MG63 (cell line): ENCODE measurements around the gene KIF3A. TPM values are rescaled to one million over a fixed set of nuclear protein-coding genes. Genes with fewer than 3 reads are reported as not detected.
"Not testable (repeated sequence)": the region's sequence is repeated elsewhere in the genome, so short reads cannot be mapped to it uniquely, and the experiment has no call there.

Experiments used
- DNase-seq: peaks from one replicate; pipeline ENCODE4 v3.0.0-alpha.2; 2020
- H3K27me3 ChIP-seq: fragments of 250-450 bp; sonication (Bioruptor Pico); 2 replicates; pipeline ENCODE4 v1.5.1; 2020; ENCODE audit warnings: mild to moderate bottlenecking, moderate library complexity
- H3K36me3 ChIP-seq: fragments of 250-450 bp; sonication (Bioruptor Pico); 2 replicates; pipeline ENCODE4 v1.5.1; 2020; ENCODE audit warnings: mild to moderate bottlenecking, moderate library complexity
- H3K4me3 ChIP-seq: fragments of 250-450 bp; sonication (Bioruptor Pico); 2 replicates; pipeline ENCODE4 v1.5.1; 2020; ENCODE audit warnings: mild to moderate bottlenecking, moderate library complexity
- H3K9me3 ChIP-seq: fragments of 250-450 bp; sonication (Bioruptor Pico); 2 replicates; pipeline ENCODE4 v1.5.1; 2020; ENCODE audit warnings: mild to moderate bottlenecking, moderate library complexity
- total RNA-seq: library from RNA; depleted of rRNA; stranded (reverse); fragments of >200 nt; shearing (Covaris generic); gene quantifications from 2 replicates; pipeline ENCODE4 v1.2.3, GENCODE V29; 2014; ENCODE audit warnings: low replicate concordance

KIF3A gene
- total RNA-seq, 1 experiment from 2014 or later = 5.3 TPM

GRCh38 chr5:132704875-132705274, 32.5 kb downstream of the KIF3A start:
- no peak for DNase-seq
- Histone ChIP-seq H3K27me3 (no peaks in the 10 kb centered on the region), H3K4me3 (no peak overlapping the region), H3K9me3 (no peaks in the 10 kb centered on the region), H3K36me3 (peaks cover 15% of the 10 kb centered on the region)

- no peak overlapping the region for H3K4me3 ChIP-seq
- H3K27me3 ChIP-seq = no peaks in the 10 kb centered on the region
- H3K36me3 ChIP-seq = peaks cover 8% of the 10 kb centered on the region
- no peaks in the 10 kb centered on the region for H3K9me3 ChIP-seq
- DNase-seq = no peak
Measured at GRCh38 chr5:132695956-132696355, 41.4 kb downstream of the KIF3A start.

GRCh38 chr5:132692632-132692967, 44.7 kb downstream of the KIF3A start:
- Histone ChIP-seq H3K36me3 (no peaks in the 10 kb centered on the region), H3K4me3 (no peak overlapping the region), H3K27me3 (no peaks in the 10 kb centered on the region), H3K9me3 (no peaks in the 10 kb centered on the region)
- no peak for DNase-seq

GRCh38 chr5:132691755-132692631, 45.4 kb downstream of the KIF3A start:
- not testable (repeated sequence) for H3K9me3 ChIP-seq, H3K4me3 ChIP-seq, DNase-seq, H3K36me3 ChIP-seq, H3K27me3 ChIP-seq

GRCh38 chr5:132690156-132690555, 47.2 kb downstream of the KIF3A start:
- Histone ChIP-seq H3K9me3 (no peaks in the 10 kb centered on the region), H3K4me3 (no peak overlapping the region), H3K36me3 (no peaks in the 10 kb centered on the region), H3K27me3 (no peaks in the 10 kb centered on the region)
- no peak for DNase-seq

- no peaks in the 10 kb centered on the region for H3K27me3 ChIP-seq
- no peak for DNase-seq
- H3K4me3 ChIP-seq = no peak overlapping the region
- H3K36me3 ChIP-seq = no peaks in the 10 kb centered on the region
- no peaks in the 10 kb centered on the region for H3K9me3 ChIP-seq
Measured at GRCh38 chr5:132689513-132689912, 47.8 kb downstream of the KIF3A start.

GRCh38 chr5:132688536-132689339, 48.6 kb downstream of the KIF3A start:
- H3K4me3 ChIP-seq = no peak overlapping the region
- no peak for DNase-seq
- no peaks in the 10 kb centered on the region for H3K9me3 ChIP-seq
- no peaks in the 10 kb centered on the region for H3K36me3 ChIP-seq
- no peaks in the 10 kb centered on the region for H3K27me3 ChIP-seq

GRCh38 chr5:132687995-132688394, 49.4 kb downstream of the KIF3A start:
- Histone ChIP-seq H3K9me3 (no peaks in the 10 kb centered on the region), H3K36me3 (no peaks in the 10 kb centered on the region), H3K4me3 (no peak overlapping the region), H3K27me3 (no peaks in the 10 kb centered on the region)
- no peak for DNase-seq

GRCh38 chr5:132686193-132686592, 51.2 kb downstream of the KIF3A start:
- Histone ChIP-seq H3K9me3 (no peaks in the 10 kb centered on the region), H3K4me3 (no peak overlapping the region), H3K27me3 (no peaks in the 10 kb centered on the region), H3K36me3 (no peaks in the 10 kb centered on the region)
- no peak for DNase-seq

GRCh38 chr5:132684922-132685720, 52.2 kb downstream of the KIF3A start:
- H3K36me3 ChIP-seq = no peaks in the 10 kb centered on the region
- H3K4me3 ChIP-seq = no peak overlapping the region
- no peak for DNase-seq
- H3K9me3 ChIP-seq = no peaks in the 10 kb centered on the region
- no peaks in the 10 kb centered on the region for H3K27me3 ChIP-seq

GRCh38 chr5:132684491-132684890, 52.9 kb downstream of the KIF3A start:
- DNase-seq = no peak
- no peaks in the 10 kb centered on the region for H3K9me3 ChIP-seq
- H3K4me3 ChIP-seq = no peak overlapping the region
- H3K36me3 ChIP-seq = no peaks in the 10 kb centered on the region
- no peaks in the 10 kb centered on the region for H3K27me3 ChIP-seq

GRCh38 chr5:132681983-132682382, 55.4 kb downstream of the KIF3A start:
- H3K36me3 ChIP-seq = no peaks in the 10 kb centered on the region
- no peak for DNase-seq
- H3K4me3 ChIP-seq = no peak overlapping the region
- no peaks in the 10 kb centered on the region for H3K9me3 ChIP-seq
- no peaks in the 10 kb centered on the region for H3K27me3 ChIP-seq

GRCh38 chr5:132681476-132681831, 55.9 kb downstream of the KIF3A start:
- no peak for DNase-seq
- no peaks in the 10 kb centered on the region for H3K36me3 ChIP-seq
- H3K27me3 ChIP-seq = no peaks in the 10 kb centered on the region
- H3K4me3 ChIP-seq = no peak overlapping the region
- H3K9me3 ChIP-seq = no peaks in the 10 kb centered on the region

GRCh38 chr5:132680780-132681475, 56.4 kb downstream of the KIF3A start:
- Histone ChIP-seq H3K4me3 (no peak overlapping the region), H3K27me3 (no peaks in the 10 kb centered on the region), H3K36me3 (no peaks in the 10 kb centered on the region), H3K9me3 (no peaks in the 10 kb centered on the region)
- no peak for DNase-seq

GRCh38 chr5:132679717-132680380, 57.5 kb downstream of the KIF3A start:
- Histone ChIP-seq H3K27me3 (no peaks in the 10 kb centered on the region), H3K4me3 (no peak overlapping the region), H3K36me3 (no peaks in the 10 kb centered on the region), H3K9me3 (no peaks in the 10 kb centered on the region)
- DNase-seq = no peak

GRCh38 chr5:132679166-132679565, 58.2 kb downstream of the KIF3A start:
- Histone ChIP-seq H3K4me3 (no peak overlapping the region), H3K36me3 (no peaks in the 10 kb centered on the region), H3K9me3 (no peaks in the 10 kb centered on the region), H3K27me3 (no peaks in the 10 kb centered on the region)
- DNase-seq = no peak
